ENCODE results near the gene ACTN3. TPM values are rescaled to one million over a fixed set of nuclear protein-coding genes. Genes with fewer than 3 reads are reported as not detected.

ACTN3 gene
- polyA plus RNA-seq, 1 donor from 2014 or later: not detected

DNA sequence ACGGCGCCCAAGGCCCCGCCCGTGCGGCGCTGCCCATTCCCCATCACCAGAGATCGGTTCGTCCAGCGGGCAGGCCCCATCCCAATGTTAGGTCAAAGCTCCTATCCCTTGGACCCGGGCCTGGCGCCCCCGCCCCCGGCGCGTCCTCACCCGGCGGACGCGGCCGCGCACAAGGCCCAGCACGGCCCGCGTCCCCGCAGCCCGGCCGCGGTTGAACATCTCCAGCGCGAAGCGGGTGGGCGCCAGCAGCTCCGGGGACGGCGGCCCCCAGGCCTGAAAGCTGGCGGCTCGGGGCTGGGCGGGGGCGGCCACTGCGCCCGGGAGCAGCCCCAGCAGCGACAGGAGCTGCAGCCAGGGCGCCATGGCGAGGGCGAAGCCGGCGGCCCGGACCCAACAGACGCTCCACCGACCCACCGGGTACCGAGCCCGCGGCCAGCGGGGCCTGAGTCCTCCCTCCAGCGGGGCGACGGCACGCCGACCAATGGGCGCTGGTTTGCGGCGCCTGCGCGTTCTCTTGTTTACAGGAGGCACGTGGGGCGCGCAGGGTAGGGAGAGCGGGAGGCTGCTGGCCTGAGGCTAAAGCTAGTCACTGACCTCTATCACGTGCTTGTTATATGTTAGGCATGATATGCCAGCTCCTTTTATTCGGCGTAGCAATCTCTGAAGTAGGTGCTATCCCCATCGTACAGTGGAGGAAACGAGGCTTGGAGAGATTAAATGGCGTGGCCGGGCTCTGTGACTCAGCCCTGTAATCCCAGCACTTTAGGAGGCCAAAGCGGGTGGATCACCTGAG is 21.6 kb downstream of the ACTN3 start, which contains the start of gene CTSF:
Gene CTSF, minus strand, starts transcription at position 483 of the 793 bp plus-strand sequence. Its CDS starts 120 bp downstream, at position 363.
- H3K4me2 ChIP-seq (ENCODE audit: low read length): no peak within 1 kb of the TSS

More for the DNA sequence above, 21.6 kb downstream of the ACTN3 start, which contains the start of gene CTSF:
- no peaks in the 10 kb centered on the region for H3K79me2 ChIP-seq (replicated peaks; ENCODE audit: insufficient read depth, low read length)
- H4K20me1 ChIP-seq (ENCODE audit: insufficient read depth): no peaks in the 10 kb centered on the region
- no peaks in the 10 kb centered on the region for H3K9me2 ChIP-seq (ENCODE audit: insufficient read depth, low read length)
- H3K36me3 ChIP-seq (ENCODE audit: insufficient read depth, low read length): no peaks in the 10 kb centered on the region
- H3K9me3 ChIP-seq (ENCODE audit: low read length): no peaks in the 10 kb centered on the region
- no peaks in the 10 kb centered on the region for H3F3A ChIP-seq (ENCODE audit: insufficient read depth, low read length, poor library complexity, severe bottlenecking)
- no peak within 1 kb of the TSS for H2AFZ ChIP-seq (ENCODE audit: low read depth, low read length)
- H3K9ac ChIP-seq (ENCODE audit: low read length): peak within 1 kb of the TSS; percentile 12
- no peak within 1 kb of the TSS for H3K4me3 ChIP-seq (ENCODE audit: low read length)
- H3K27me3 ChIP-seq (ENCODE audit: insufficient read depth, low read depth, low read length): no peaks in the 10 kb centered on the region
- peak within 1 kb of the TSS; percentile 99 for H3K27ac ChIP-seq (ENCODE audit: low read length)
- TF ChIP-seq POLR2AphosphoS5 (IDR thresholded peaks at IDR 0.05) (no peak), EZH2 (IDR thresholded peaks at IDR 0.05; ENCODE audit: borderline replicate concordance, insufficient read depth, low read length, poor library complexity, severe bottlenecking) (no peak), SMC3 (conservative IDR thresholded peaks at IDR 0.05; ENCODE audit: poor library complexity) (no peak), MXI1 (conservative IDR thresholded peaks at IDR 0.05; ENCODE audit: poor library complexity, severe bottlenecking) (no peak), REST (IDR thresholded peaks at IDR 0.05; ENCODE audit: borderline replicate concordance) (no peak), EP300 (conservative IDR thresholded peaks at IDR 0.05; ENCODE audit: poor library complexity, severe bottlenecking) (no peak), RAD21 (conservative IDR thresholded peaks at IDR 0.05) (no peak), TAF1 (IDR thresholded peaks at IDR 0.05; ENCODE audit: low read depth) (no peak), CTCF (IDR thresholded peaks at IDR 0.05; ENCODE audit: poor library complexity, severe bottlenecking) (no peak)

Data from neural cell (in vitro differentiated cells).